Middle frontal gyrus (tissue), 1 donor: ENCODE measurements around the gene ZFYVE21.

Source experiments
- DNase-seq: peaks from one replicate; pipeline ENCODE4 v3.0.0-alpha.2; 2015; ENCODE audit warnings: low spot score; ENCODE audit errors: extremely low spot score

Gene ZFYVE21

GRCh38 chr14:103736546-103737431, 21.2 kb downstream of the ZFYVE21 start:
- DNase-seq: no peak

GRCh38 chr14:103737432-103738045, 21.9 kb downstream of the ZFYVE21 start:
- DNase-seq: no peak

DNA sequence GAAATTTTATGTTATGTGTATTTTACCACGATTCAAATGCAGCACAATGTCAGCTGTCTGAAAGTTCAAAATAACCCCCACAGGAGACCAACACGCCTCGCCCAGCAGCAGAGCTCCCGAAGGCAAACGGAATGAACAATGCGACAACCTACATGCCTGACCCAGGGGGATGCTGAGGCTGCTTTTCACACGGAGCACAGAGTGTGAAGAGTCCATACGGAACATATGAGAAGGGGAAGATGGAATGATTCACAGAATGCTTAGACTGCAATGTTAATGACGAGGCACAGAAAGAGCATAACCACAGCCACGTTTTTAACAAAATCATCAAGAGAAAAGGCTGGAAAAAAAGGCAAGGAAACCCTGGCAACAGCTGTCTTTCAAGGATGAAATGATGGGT, 22.6 kb downstream of the ZFYVE21 start:
- DNase-seq: no peak

DNA sequence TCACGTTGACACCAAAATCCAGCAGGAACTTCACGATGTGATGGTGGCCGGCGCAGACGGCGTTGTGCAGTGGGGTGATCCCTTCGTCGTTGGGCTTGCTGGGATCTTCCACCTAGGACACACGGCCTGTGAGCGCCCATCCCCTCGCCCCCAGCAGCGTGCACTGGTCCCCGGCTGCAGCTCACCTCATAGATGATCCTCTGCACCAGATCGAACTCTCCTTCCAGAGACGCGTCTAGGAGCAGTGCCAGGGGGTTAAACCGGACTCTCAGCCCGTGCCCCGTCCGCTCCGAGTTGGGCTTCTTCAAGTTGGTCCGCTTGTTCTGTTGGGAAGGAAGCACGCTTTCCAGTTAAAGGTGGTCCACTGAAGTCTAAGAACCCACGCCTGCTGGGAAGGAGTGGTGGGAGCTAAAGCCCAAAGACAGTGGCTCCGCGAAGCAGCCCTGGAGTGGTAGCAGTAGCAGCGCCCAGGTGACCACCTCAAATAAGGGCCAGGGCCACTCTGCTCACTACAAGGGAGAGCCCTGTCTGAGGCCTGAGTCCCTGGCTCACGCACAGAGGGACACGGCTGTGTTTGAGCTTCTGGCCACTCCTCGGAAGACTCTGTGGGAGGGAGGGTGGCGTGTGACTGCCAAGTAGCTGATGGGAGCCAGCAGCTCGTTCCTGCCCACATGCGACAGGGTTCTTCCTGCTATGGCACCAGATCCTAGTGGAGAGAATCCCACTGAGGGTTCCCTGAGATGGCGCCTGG, 23.3 kb downstream of the ZFYVE21 start:
- DNase-seq: no peak

DNA sequence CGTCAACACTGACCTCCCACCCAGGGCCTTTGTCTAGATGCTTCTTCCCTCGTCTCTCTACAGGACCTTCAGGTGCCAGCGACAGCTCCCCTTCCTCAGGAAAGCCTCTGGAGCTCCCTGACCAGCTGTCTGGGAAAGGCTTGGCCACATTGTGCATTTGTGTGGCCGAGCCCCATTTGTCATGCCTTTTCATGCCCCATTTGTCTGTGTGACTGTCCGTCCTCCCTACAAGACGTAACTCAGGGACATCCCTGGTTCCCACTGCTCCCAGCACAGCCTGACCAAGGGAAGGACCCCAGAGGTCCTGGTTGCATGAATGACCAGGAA, 23.8 kb downstream of the ZFYVE21 start:
- no peak for DNase-seq

- no peak for DNase-seq
These were observed 24.3 kb downstream of the ZFYVE21 start for GRCh38 chr14:103739793-103740501.

DNA sequence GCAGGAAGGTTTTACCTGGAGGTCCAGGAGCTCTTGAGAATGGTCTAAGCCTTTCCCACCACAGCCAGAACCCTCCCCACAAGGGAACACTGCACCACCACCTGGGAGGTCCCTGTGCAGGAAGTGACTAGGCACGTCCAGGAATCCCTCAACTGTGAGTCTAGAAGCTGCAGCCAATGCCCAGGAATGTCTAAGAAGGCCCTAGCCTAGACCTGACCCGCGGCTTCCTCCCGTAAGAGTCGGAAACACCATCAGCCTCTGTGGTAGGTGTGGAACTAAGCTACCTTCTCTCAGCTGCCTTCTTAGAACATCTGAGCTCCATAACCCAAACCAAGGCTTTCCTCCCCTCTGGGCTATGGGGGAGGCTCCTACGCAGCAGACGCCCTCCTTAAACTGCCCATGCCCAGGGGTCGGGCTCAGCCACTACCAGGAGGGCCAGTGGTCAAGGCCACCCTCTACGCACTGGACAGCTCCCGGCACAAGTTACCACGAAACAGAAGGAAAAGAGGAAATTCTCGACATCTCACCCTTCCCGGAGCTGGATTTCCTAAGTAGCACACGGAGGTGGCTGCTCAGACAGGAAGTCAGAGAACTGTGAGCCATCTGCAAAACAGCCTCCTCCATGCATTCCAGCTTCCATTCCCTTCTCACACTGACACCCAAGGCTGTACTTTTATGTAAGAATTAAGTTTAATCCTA, 25.5 kb downstream of the ZFYVE21 start:
- no peak for DNase-seq

- no peak for DNase-seq
These were observed 26.3 kb downstream of the ZFYVE21 start for GRCh38 chr14:103741876-103742275.

GRCh38 chr14:103742499-103743255, 27.1 kb downstream of the ZFYVE21 start:
- no peak for DNase-seq

DNA sequence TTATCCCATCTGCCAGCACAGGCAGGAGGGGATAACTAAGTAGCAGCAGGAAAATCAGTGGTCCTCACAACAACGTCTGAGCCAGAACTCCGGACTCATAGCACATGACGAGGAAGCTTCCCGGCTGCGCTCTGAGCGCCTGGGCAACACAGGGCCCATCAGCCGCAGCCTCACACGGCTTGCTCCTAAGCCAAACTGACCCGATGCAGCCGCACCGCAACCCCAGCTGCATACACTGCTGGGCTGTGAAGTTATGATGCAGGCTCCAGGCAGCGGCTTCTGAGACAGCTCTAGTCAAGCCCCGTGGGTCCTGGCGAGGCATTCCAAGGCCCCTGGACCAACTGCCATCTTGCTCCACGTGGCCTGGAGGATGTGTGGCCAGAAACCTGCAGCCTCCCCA, 28.1 kb downstream of the ZFYVE21 start:
- no peak for DNase-seq

- DNase-seq: no peak
These were observed 29.2 kb downstream of the ZFYVE21 start for GRCh38 chr14:103744621-103745395.

- DNase-seq: no peak
These were observed 29.8 kb downstream of the ZFYVE21 start for GRCh38 chr14:103745424-103745823.

GRCh38 chr14:103746701-103747100, 31.1 kb downstream of the ZFYVE21 start:
- no peak for DNase-seq

DNA sequence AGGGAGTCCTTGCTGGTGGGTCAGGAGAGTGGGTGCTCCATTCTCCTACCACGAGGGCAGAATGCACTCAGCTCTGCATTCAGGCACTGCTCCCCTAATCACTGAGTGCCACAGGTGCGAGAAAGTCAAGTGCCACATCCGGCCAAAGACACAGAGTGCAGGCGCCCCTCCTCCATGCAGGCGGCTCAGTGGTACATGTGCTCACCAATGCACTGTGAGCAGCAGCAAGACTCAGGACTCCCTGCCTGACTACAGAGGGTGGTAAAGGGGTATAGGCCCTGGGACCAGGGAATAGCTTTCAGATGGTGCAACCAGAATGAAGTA, 32.9 kb downstream of the ZFYVE21 start:
- DNase-seq: no peak

GRCh38 chr14:103749452-103749851, 33.8 kb downstream of the ZFYVE21 start:
- no peak for DNase-seq

- no peak for DNase-seq
These were observed 34.2 kb downstream of the ZFYVE21 start for GRCh38 chr14:103749860-103750259.

DNA sequence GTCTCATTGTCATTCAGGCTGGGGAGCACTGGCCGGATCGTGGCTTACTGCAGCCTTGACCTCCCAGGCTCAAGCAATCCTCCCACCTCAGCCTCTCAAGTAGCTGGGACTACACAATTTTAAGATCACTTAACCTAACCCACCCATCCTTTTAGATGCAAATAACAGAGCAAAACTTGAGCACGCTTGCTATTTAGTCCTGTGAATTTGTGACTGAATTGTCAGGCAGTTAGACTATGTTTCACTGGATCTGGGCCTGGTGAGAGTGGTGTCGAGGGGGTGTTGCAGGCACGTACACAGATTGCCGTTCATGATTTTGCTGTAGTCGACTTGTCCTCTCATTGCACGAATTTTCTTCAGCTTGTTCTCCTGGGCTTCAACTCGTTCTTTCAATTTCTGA, 38.2 kb downstream of the ZFYVE21 start:
- no peak for DNase-seq

- no peak for DNase-seq
These were observed 39.5 kb downstream of the ZFYVE21 start for GRCh38 chr14:103755060-103755459.

DNA sequence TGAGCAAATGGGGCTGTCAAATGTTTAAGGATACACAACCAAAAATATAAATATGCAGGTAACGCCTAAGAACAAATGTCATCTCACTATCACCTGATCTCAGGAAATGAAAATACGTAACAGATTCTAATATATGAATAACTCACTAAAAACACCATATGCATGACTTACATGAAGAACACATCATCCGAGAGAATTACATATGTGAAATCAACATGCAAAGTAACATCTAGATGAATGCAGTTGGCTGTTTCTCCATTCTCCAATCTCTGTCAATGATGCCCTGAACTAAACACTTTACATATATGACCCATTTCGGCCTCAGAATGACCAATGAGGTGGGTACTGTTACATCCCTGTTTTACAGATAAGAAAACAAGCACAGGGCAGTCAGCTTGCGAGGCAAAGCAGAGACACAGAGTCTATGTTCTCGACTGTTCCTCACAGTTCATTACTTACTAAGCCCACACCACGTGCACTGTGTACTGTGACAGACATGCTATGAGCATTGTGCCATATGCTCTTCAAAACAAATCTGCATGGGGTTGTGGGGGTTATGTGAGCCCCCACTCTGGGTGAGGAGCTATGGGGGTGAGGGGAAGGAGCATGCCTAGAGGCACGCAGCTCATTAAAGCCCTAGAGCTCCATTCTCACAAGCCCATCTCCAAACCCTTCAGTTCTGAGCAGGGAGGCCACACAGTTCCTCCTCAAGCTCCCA, 42.6 kb downstream of the ZFYVE21 start:
- no peak for DNase-seq
